K562 (cell line): Measurements from ENCODE around the gene CMTM8. TPM values are rescaled to one million over a fixed set of nuclear protein-coding genes. Genes with fewer than 3 reads are reported as not detected.

ENCODE experiments used
- ATAC-seq: fragments of 200-7000 bp; cut with Tn5 transposase; 3 replicates; pipeline ENCODE4 v1.9.1; 2020; ENCODE audit warnings: moderate library complexity
- BruUV-seq: library from RNA; stranded (reverse); fragments of 400-500 nt; replicated peaks from 2 replicates; lab custom pipeline; 2021; lab: Mats Ljungman, UMichigan
- CTCF ChIA-PET: fragments of 300-600 bp; formaldehyde crosslinking; extraction: SDS; loops from one replicate; lab custom pipeline; 2021; ENCODE audit warnings: low intra/inter-chr PET ratio; lab: Yijun Ruan, JAX
- POLR2A ChIA-PET: fragments of 300-600, 350-650 bp; sonication (Branson Sonifier 250); formaldehyde crosslinking; extraction: SDS; loops from one replicate; lab custom pipeline; 2021; ENCODE audit warnings: antibody characterized with exemption, inconsistent platforms; lab: Yijun Ruan, JAX
- DNase-seq, 4 experiments: peaks; one replicate each; pipeline versions ENCODE4 v3.0.0 to v3.0.0-alpha.2; 2011 to 2018; ENCODE audit warnings: low spot score in 3 of 4, mixed read lengths in 3 of 4; ENCODE audit errors: extremely low read depth in 1 of 4
- FAIRE-seq: peaks from 2 replicates; lab custom pipeline; 2011; peaks lifted over from hg19 to GRCh38; lab: Jason Lieb, UNC
- H2AFZ ChIP-seq: 2 replicates; pipeline ENCODE4 v1.6.0; 2011; ENCODE audit warnings: low read depth, low read length, control low read depth, inconsistent platforms
- H3K27ac ChIP-seq: fragments of 200-600 bp; 3 replicates; pipeline ENCODE4 v1.8.0; 2011; ENCODE audit warnings: low read depth, mild to moderate bottlenecking, control low read depth, inconsistent platforms, low read length, moderate library complexity, mixed read lengths; ENCODE audit errors: extremely low read depth
- H3K27me3 ChIP-seq, 2 experiments: fragments of 300-600 bp in 1 of 2; 2 replicates in 1 of 2; 3 replicates in 1 of 2; pipeline versions ENCODE4 v1.6.0 to v1.8.0; 2011; ENCODE audit warnings: inconsistent platforms in 2 of 2, low read length in 2 of 2, mild to moderate bottlenecking in 1 of 2, mixed read lengths in 1 of 2, moderate library complexity in 1 of 2; ENCODE audit not compliant: control insufficient read depth in 2 of 2, insufficient read depth in 2 of 2
- H3K36me3 ChIP-seq: fragments of 300-600 bp; 3 replicates; pipeline ENCODE4 v1.8.0; 2011; ENCODE audit warnings: mild to moderate bottlenecking, low read length, inconsistent platforms; ENCODE audit not compliant: control insufficient read depth, insufficient read depth
- H3K4me1 ChIP-seq, 2 experiments: fragments of 200-600 bp in 1 of 2; replicated peaks in 1 of 2; 2 replicates in 1 of 2; 3 replicates in 1 of 2; pipeline versions ENCODE4 v1.5.1 to v1.8.0; 2011; ENCODE audit warnings: inconsistent platforms in 2 of 2, low read length in 2 of 2, mild to moderate bottlenecking in 1 of 2, mixed read lengths in 1 of 2, moderate library complexity in 1 of 2; ENCODE audit not compliant: control insufficient read depth in 2 of 2, insufficient read depth in 2 of 2
- H3K4me2 ChIP-seq: 2 replicates; pipeline ENCODE4 v1.6.1; 2011; ENCODE audit warnings: low read length, control low read depth, inconsistent platforms, mixed read lengths; ENCODE audit not compliant: insufficient read depth
- H3K4me3 ChIP-seq: fragments of 200-600 bp; sonication (generic), shearing (Covaris generic); 2 replicates; pipeline ENCODE4 v1.5.1; 2016; ENCODE audit warnings: control low read depth, inconsistent platforms
- H3K79me2 ChIP-seq: fragments of 200-600 bp; 3 replicates; pipeline ENCODE4 v1.8.0; 2011; ENCODE audit warnings: low read length, inconsistent platforms; ENCODE audit not compliant: control insufficient read depth, insufficient read depth
- H3K9ac ChIP-seq, 2 experiments: 2 replicates each; pipeline versions ENCODE4 v1.6.0 to v1.6.1; 2011; ENCODE audit warnings: low read depth in 2 of 2, low read length in 2 of 2, control low read depth in 1 of 2, inconsistent platforms in 1 of 2, mild to moderate bottlenecking in 1 of 2, mixed read lengths in 1 of 2; ENCODE audit not compliant: insufficient read depth in 1 of 2
- H3K9me1 ChIP-seq: one replicate; pipeline ENCODE4 v1.6.0; 2011; ENCODE audit warnings: inconsistent platforms, mild to moderate bottlenecking, low read length, moderate library complexity; ENCODE audit not compliant: control insufficient read depth, insufficient read depth
- H3K9me3 ChIP-seq: replicated peaks from 2 replicates; pipeline ENCODE4 v1.5.1; 2011; ENCODE audit warnings: low read depth, low read length, inconsistent platforms; ENCODE audit not compliant: control insufficient read depth, insufficient read depth
- H4K20me1 ChIP-seq: replicated peaks from 2 replicates; pipeline ENCODE4 v1.6.1; 2011; ENCODE audit warnings: low read length, inconsistent platforms, mixed read lengths; ENCODE audit not compliant: control insufficient read depth, insufficient read depth
- ARID2 ChIP-seq: fragments of 450-650 bp; IDR thresholded peaks from 2 replicates; pipeline ENCODE4 v1.6.1; 2017; ENCODE audit warnings: antibody characterized with exemption, mild to moderate bottlenecking
- CTBP1 ChIP-seq: fragments of 450-650 bp; IDR thresholded peaks from 2 replicates; pipeline ENCODE4 v1.6.1; 2016; ENCODE audit warnings: borderline replicate concordance
- LARP7 ChIP-seq: fragments of 450-650 bp; IDR thresholded peaks from 2 replicates; pipeline ENCODE4 v1.6.1; 2016
- MAFF ChIP-seq: IDR thresholded peaks from 2 replicates; pipeline ENCODE4 v1.6.1; 2012; ENCODE audit warnings: low read length, improper control_type of control experiment
- SMC3 ChIP-seq: conservative IDR thresholded peaks from 2 replicates; pipeline ENCODE4 v1.6.1; 2011; ENCODE audit warnings: low read depth, low read length, improper control_type of control experiment; ENCODE audit not compliant: insufficient read depth
- ZC3H11A ChIP-seq: IDR thresholded peaks from 2 replicates; pipeline ENCODE4 v1.6.1; 2012; ENCODE audit warnings: low read depth, low read length, improper control_type of control experiment
- ZNF318 ChIP-seq, 2 experiments: fragments of 450-650 bp; IDR thresholded peaks; 2 replicates each; pipeline ENCODE4 v1.6.1; 2016; ENCODE audit warnings: mild to moderate bottlenecking in 2 of 2, borderline replicate concordance in 1 of 2, low read depth in 1 of 2, moderate library complexity in 1 of 2
- ZNF699 ChIP-seq: fragments of 250-450 bp; sonication (Bioruptor Pico); IDR thresholded peaks from 2 replicates; pipeline ENCODE4 v1.8.0; 2021; ENCODE audit warnings: mild to moderate bottlenecking, moderate library complexity; ENCODE audit not compliant: insufficient replicate concordance
- WGBS: fragments of 100-300 bp; shearing (Covaris generic); methylation state at CpG from one replicate; pipeline ENCODE4 v1.1.6; 2016; ENCODE audit warnings: low coverage, mixed read lengths; ENCODE audit not compliant: insufficient coverage; ENCODE audit errors: missing lambda C conversion rate; 5-methylcytosine and 5-hydroxymethylcytosine counted together
- in situ Hi-C: fragments of 300-500 bp; cut with MboI; formaldehyde crosslinking; loops from 4 replicates; pipeline ENCODE4 v1.15.0; 2018; ENCODE audit warnings: inconsistent platforms, mixed read lengths
- intact Hi-C: fragments of 100-400 bp; cut with micrococcal nuclease; formaldehyde crosslinking; loops from 2 replicates; pipeline ENCODE4 v1.14.2; 2022
- polyA plus RNA-seq, 8 experiments: library from polyadenylated mRNA; depleted of rRNA in 4 of 8; stranded (reverse) in 5 of 8; unstranded in 3 of 8; fragments of >200 nt; fragmentation: Nextera tagmentation in 2 of 8; fragmentation: Illumina TruSeq in 1 of 8; extraction: Ambion mirVana in 2 of 8; extraction: Trizol in 1 of 8; gene quantifications; 2 replicates each; pipeline versions ENCODE4 v1.2.1 to v1.2.3, GENCODE V29; 2011 to 2014; ENCODE audit warnings: inconsistent platforms in 1 of 8, missing spikeins in 1 of 8
- total RNA-seq, 7 experiments: library from RNA; depleted of rRNA in 6 of 7; stranded (reverse); fragments of >200 nt in 6 of 7; fragmentation: Illumina TruSeq in 2 of 7; extraction: Trizol in 2 of 7; gene quantifications; 2 replicates each; pipeline versions ENCODE4 v1.2.1 to v1.2.3, GENCODE V29; 2011 to 2021; ENCODE audit warnings: low replicate concordance in 1 of 7

Gene CMTM8
- total and polyA plus RNA-seq, 9 of the 15 experiments (the other 6 are each of a cell fraction or from before 2014, with no cell fraction given): not detected

- POLR2A ChIA-PET: interaction anchor here (1.0 kb wide), 1 partner anchor 13 kb away, joined by 3 read pairs; no protein-coding TSS in a partner anchor
- H3K9ac ChIP-seq: no peak overlapping the region
- in situ Hi-C loops: no loop called here
- BruUV-seq: no TSS peak
- H3K27me3 ChIP-seq: peaks cover 16 to 19% of the 10 kb centered on the region in 2 experiments; a peak in 4 of 5 replicates
- no peaks in the 10 kb centered on the region for H3K4me1 ChIP-seq
- no peaks in the 10 kb centered on the region for H3K9me1 ChIP-seq
- WGBS: 1% methylated on average over 8 of the region's 8 CpGs
- no peaks in the 10 kb centered on the region for H3K9me3 ChIP-seq
- peaks cover 3% of the 10 kb centered on the region; the same call in 1 of the 2 replicates for H4K20me1 ChIP-seq
- H2AFZ ChIP-seq: no peak overlapping the region
- DNase-seq: no peak
- intact Hi-C loops: no loop called here
- H3K4me2 ChIP-seq: no peak overlapping the region
- H3K4me3 ChIP-seq: no peak overlapping the region
- TF ChIP-seq ZNF699 (CRISPR knock-in tag) (no peak), ZNF318 (IDR thresholded peaks at IDR 0.05; ENCODE audit: borderline replicate concordance in 1 of 2, low read depth in 1 of 2) (no peak), ARID2 (no peak), ZC3H11A (no peak), LARP7 (no peak), MAFF (no peak), CTBP1 (no peak), SMC3 (no peak)
- TF ChIP-seq, all 486 proteins: peak for 0
- Histone ChIP-seq H3K36me3 (no peaks in the 10 kb centered on the region), H3K27ac (no peak overlapping the region), H3K79me2 (no peaks in the 10 kb centered on the region)
- ATAC-seq (no peak), FAIRE-seq (no peak)
- CTCF ChIA-PET: no interaction called here
Observed at GRCh38 chr3:32355751-32356291, 117.3 kb downstream of the CMTM8 start.
